Measurements from ENCODE around the gene SHANK2.
"Not testable (repeated sequence)": the region's sequence is repeated elsewhere in the genome, so short reads cannot be mapped to it uniquely, and the experiment has no call there.

The SHANK2 gene

GRCh38 chr11:71242391-71242790, 10.0 kb downstream of the SHANK2 start:
- no peak for DNase-seq

- no peak for DNase-seq
These were observed 10.6 kb downstream of the SHANK2 start for GRCh38 chr11:71241721-71242259.

- no peak for DNase-seq
These were observed 11.3 kb downstream of the SHANK2 start for GRCh38 chr11:71240865-71241691.

- no peak for DNase-seq
These were observed 12.2 kb downstream of the SHANK2 start for GRCh38 chr11:71240061-71240690.

- DNase-seq, result no peak
These were observed 12.8 kb downstream of the SHANK2 start for GRCh38 chr11:71239581-71239980.

GRCh38 chr11:71238941-71239340, 13.4 kb downstream of the SHANK2 start:
- no peak for DNase-seq

- no peak for DNase-seq
These were observed 14.0 kb downstream of the SHANK2 start for GRCh38 chr11:71238285-71238875.

GRCh38 chr11:71237853-71238252, 14.5 kb downstream of the SHANK2 start:
- no peak for DNase-seq

- no peak for DNase-seq
These were observed 15.4 kb downstream of the SHANK2 start for GRCh38 chr11:71236836-71237475.

GRCh38 chr11:71235719-71236118, 16.7 kb downstream of the SHANK2 start:
- no peak for DNase-seq

GRCh38 chr11:71233896-71234852, 18.2 kb downstream of the SHANK2 start:
- DNase-seq, result not testable (repeated sequence)

GRCh38 chr11:71232364-71232763, 20.0 kb downstream of the SHANK2 start:
- DNase-seq, result no peak

- no peak for DNase-seq
These were observed 23.4 kb downstream of the SHANK2 start for GRCh38 chr11:71228961-71229360.

- DNase-seq, result no peak
These were observed 25.2 kb downstream of the SHANK2 start for GRCh38 chr11:71227058-71227659.

GRCh38 chr11:71223671-71224660, 28.4 kb downstream of the SHANK2 start:
- no peak for DNase-seq

- DNase-seq, result no peak
These were observed 29.3 kb downstream of the SHANK2 start for GRCh38 chr11:71223081-71223405.

- DNase-seq, result no peak
These were observed 29.9 kb downstream of the SHANK2 start for GRCh38 chr11:71222318-71223080.

- DNase-seq, result no peak
These were observed 30.6 kb downstream of the SHANK2 start for GRCh38 chr11:71221821-71222220.

GRCh38 chr11:71221201-71221600, 31.2 kb downstream of the SHANK2 start:
- DNase-seq, result no peak
